ENCODE data around the gene ESRP2.

GRCh38 chr16:68227183-68227793, 8.6 kb downstream of the ESRP2 start:
- TF ChIP-seq, protein P1, sequence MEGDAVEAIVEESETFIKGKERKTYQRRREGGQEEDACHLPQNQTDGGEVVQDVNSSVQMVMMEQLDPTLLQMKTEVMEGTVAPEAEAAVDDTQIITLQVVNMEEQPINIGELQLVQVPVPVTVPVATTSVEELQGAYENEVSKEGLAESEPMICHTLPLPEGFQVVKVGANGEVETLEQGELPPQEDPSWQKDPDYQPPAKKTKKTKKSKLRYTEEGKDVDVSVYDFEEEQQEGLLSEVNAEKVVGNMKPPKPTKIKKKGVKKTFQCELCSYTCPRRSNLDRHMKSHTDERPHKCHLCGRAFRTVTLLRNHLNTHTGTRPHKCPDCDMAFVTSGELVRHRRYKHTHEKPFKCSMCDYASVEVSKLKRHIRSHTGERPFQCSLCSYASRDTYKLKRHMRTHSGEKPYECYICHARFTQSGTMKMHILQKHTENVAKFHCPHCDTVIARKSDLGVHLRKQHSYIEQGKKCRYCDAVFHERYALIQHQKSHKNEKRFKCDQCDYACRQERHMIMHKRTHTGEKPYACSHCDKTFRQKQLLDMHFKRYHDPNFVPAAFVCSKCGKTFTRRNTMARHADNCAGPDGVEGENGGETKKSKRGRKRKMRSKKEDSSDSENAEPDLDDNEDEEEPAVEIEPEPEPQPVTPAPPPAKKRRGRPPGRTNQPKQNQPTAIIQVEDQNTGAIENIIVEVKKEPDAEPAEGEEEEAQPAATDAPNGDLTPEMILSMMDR (IDR thresholded peaks at IDR 0.05; ENCODE audit: low read depth, low read length), result no peak
- TF ChIP-seq POLR2A (IDR thresholded peaks at IDR 0.05; ENCODE audit: extremely low read depth, insufficient read length) (no peak), MYC (IDR thresholded peaks at IDR 0.05; ENCODE audit: low read depth, low read length) (no peak)
- TF ChIP-seq, protein P2, sequence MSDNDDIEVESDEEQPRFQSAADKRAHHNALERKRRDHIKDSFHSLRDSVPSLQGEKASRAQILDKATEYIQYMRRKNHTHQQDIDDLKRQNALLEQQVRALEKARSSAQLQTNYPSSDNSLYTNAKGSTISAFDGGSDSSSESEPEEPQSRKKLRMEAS (IDR thresholded peaks at IDR 0.05; ENCODE audit: low read depth, low read length), result no peak

All from NB4 (cell line).